CD4-positive, alpha-beta T cell treated with Interleukin-12 subunit alpha and Interleukin-12 subunit beta, for 1 hour (primary cell): ENCODE data around the gene ARHGAP26.

Experiments used
- DNase-seq: peaks from one replicate; pipeline ENCODE4 v3.0.0-alpha.2; 2020

Gene ARHGAP26

GRCh38 chr5:142753116-142753631 is 17.0 kb upstream of the ARHGAP26 start:
- DNase-seq, result no peak

GRCh38 chr5:142754031-142754430 is 16.1 kb upstream of the ARHGAP26 start:
- DNase-seq, result no peak

- no peak for DNase-seq
These were observed 13.6 kb upstream of the ARHGAP26 start for GRCh38 chr5:142756576-142756975.

- no peak for DNase-seq
These were observed 12.6 kb upstream of the ARHGAP26 start for GRCh38 chr5:142757564-142757963.

DNA sequence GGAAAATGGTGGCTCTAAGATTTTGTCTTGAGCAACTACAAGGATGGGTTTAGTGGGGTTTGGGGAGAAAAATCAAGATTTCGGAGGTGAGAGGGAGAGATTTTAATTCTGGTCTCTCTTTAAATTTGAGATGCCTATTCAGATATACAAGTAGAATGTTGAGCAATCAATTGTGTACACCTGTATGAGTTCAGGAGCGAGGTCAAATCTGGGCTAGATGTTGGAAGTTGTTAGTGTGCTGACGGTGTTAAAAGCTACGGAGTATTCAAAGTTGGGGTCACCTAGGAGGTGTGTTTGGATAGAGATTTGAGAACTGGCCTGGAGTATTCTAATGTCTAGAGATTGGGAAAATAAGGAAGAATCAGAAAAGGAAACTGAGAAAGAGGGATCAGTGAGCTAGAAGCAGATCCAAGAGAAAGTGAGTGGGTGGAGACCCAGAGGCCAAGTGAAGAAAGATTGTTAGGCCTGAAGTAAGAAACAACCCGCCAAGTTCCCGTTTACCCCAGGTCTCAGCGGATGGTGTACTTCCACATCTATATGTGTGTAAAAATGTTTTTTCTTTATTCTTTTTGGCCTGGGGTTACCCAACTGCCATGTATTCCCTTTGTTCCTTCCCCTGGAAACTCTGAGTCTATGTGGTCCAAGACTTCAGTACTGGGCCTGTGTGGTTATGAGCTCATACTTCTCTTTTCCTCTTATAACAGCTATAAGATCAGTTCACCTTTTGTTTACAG is 11.9 kb upstream of the ARHGAP26 start:
- DNase-seq, result no peak

DNA sequence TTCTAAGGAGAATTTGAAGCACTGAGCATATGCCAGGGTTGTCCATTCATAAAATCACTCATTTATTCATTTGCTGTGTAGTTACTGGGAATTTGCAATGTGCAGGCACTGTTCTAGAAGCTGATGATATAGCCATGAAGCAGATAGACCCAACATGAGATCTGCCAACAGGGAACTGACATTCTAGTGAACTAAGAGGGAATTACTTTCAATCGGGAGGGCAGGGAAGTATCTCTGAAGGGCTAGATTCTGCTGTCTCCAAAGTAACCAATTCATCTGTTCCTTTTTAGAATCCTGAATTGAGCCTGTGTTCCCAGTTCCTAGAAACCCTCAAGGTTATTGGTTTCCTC is 11.4 kb upstream of the ARHGAP26 start:
- DNase-seq, result no peak

- no peak for DNase-seq
These were observed 6.5 kb upstream of the ARHGAP26 start for GRCh38 chr5:142763701-142764100.

DNA sequence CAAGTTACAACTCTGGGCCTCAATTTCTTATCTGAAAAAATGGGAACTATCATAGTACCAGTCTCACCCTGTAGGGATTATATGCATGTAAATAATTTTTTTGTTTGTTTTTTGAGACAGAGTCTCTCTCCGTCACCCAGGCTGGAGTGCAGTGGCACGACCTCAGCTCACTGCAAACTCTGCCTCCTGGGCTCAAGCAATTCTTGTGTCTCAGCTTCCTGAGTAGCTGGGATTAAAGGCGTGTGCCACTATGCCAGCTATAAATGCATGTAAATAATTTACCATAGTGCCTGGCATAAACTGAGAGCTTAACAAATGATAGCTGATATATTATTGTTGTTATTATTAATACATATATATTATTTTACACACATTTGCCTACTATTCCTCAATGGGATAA is 3.0 kb upstream of the ARHGAP26 start:
- DNase-seq, result no peak

DNA sequence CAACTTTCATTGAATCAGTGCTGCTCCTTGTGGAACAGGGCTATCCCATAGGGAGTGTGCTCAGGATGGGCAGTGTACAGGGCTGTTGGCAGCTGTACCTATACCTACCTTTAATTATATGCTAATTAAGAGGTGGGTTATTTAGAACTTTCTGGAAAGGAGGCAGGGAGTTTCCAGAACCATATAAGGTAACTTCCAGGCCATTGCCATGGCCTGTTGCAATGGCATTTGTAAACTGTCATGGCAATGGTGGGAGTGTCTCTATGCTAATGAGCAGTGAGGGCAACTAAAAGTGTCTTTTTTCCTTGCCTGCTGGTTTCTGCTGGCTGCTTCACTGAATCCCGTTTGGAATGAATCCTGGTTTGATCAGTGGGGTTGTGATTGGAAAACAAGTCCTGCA is 2.3 kb upstream of the ARHGAP26 start:
- DNase-seq, result no peak

DNA sequence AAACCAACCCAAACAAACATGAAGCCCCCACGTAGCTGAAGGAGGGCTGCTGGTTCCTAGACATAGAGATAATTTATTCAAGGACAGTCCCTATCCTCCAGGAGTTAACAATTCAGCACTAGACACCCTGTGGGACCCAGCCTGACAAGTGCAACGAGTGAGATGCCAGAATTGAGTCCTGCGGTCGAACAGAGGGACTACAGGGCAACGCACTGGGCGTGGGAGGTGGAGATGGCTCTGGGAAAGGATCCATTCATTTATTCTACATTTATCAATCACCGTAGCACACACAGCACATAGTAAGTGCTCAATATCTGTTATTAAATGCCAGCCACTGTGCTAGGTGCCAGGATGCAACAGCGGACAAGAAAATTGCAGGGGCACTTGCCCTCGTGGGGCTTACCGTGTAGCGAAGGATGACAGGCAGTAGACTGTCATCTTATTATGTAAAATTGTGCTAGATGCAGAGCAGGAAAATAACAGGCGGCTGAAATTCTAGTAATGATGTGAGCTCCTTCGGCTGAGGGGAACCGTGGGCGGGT is 855 bp upstream of the ARHGAP26 start:
- no peak for DNase-seq

- DNase-seq, result peak; percentile 63
These were observed 753 bp downstream of the ARHGAP26 start for GRCh38 chr5:142770650-142771609.

- DNase-seq, result no peak
These were observed 1.5 kb downstream of the ARHGAP26 start for GRCh38 chr5:142771666-142772065.

GRCh38 chr5:142772446-142773293 is 2.5 kb downstream of the ARHGAP26 start:
- DNase-seq, result no peak

DNA sequence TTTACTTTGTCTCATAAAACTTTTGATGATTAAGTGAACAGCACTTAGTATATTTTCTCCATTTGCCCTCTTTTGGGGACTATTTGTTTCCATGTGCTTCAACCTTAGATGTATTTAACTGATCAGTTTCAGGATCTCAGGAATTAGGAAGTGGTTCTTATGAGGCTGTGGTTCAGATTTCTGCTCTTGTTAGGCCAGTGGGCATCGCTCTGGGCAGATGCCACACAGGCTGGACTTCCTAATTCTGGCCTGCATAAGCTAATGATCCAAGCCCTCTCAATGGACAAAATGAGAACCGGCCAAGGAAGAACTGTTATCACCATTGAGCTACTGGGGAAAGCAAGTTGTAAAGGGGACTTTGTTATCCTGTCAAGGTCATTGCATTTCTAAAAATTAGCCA is 6.9 kb downstream of the ARHGAP26 start:
- DNase-seq, result no peak

DNA sequence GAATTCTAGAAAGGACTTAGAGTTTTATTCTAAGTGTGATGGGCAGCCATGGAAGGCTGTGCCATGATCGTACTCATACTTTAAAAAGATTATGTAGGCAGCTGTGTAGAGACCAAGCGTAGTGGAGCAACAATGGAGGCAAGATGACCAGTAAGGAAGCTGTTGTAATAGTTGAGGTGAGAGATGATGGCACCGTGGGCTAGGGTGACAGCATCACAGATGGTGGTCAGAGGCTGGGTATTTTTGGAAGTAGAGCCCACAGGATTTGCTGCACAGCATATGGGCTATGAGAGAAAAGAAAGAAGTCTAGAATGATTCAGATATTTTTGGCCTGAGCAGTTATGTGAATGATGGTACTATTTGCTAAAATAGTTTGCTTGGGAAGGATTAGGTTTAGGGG is 7.7 kb downstream of the ARHGAP26 start:
- no peak for DNase-seq

DNA sequence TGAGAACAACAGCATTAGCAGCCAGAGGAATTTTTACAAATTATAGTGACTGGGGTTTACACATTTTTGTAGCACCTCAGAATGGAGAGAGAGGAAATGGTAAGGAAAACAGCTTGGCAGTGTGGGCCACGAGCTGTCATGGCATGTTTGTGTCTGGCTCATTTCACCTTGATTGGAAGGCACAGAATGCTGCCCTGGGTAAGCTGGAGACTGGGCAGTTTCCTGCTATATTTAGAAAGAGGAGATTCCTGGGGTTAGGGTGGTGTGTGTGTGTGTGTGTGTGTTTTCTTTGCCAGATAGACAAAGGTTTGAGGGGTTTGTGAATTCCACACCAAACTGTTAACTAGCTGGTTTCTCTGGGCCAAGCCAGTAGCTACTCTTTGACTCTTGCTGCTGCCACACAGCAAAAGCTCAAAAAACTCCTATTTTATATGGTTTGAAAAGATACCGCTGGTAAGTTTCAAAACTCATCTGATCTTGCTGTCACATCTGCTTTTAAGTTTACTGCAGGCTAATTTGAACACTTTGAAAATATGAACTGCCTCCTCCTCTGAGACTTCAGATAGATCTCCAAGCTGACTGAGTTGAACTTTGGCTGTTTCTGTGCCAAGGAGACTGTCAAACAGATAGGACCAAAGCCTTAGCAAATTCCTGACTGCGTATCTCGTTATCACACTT is 9.1 kb downstream of the ARHGAP26 start:
- no peak for DNase-seq

GRCh38 chr5:142780871-142781270 is 10.7 kb downstream of the ARHGAP26 start:
- DNase-seq, result no peak

- DNase-seq, result no peak
These were observed 12.9 kb downstream of the ARHGAP26 start for GRCh38 chr5:142782976-142783530.

DNA sequence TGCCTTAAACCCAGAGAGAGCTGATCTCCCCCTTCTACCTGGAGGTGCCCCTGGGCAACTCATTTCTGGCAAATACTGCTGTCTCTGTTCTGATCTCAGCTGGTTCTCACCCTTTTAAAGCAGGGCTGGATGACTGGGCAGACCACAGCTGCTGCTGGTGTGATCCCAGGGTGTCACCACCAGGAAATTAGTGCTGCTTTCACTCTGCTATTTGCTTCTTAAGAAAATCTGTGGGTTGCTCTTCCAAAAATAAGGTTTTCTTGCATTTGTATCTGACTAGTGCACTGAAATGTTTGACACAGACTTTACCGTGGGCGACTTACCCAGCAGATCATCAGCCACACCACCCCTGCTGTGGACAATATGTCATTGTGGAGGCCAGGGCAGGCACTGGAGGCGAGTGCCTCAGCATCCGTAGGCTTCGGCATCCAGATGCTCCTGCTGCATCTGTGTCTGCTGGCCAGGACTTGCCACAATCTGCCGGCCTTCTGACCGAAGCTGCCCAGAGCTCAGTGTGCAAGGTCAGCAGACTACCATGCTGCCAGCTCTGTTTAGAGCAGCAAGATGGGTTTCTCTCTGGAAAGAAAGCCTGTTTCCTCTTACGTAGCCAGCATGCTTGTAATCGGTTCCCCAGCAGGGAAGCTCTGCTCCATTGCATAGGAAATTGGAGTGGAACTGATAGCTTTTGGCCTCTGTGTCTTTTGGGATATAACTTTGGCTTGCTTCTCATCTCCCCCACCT is 13.6 kb downstream of the ARHGAP26 start:
- peak; percentile 51 for DNase-seq

- no peak for DNase-seq
These were observed 14.3 kb downstream of the ARHGAP26 start for GRCh38 chr5:142784401-142784955.

GRCh38 chr5:142785206-142785605 is 15.0 kb downstream of the ARHGAP26 start:
- no peak for DNase-seq
